GM23338 (cell line): Measurements from ENCODE around the gene BMPR1B. TPM values are rescaled to one million over a fixed set of nuclear protein-coding genes. Genes with fewer than 3 reads are reported as not detected.

ENCODE experiments used
- ATAC-seq: fragments of 200-7000 bp; cut with Tn5 transposase; 3 replicates; pipeline ENCODE4 v1.9.1; 2020
- DNase-seq: peaks from one replicate; pipeline ENCODE4 v3.0.0-alpha.2; 2015; ENCODE audit warnings: low spot score
- H2AFZ ChIP-seq: fragments of 200-600 bp; sonication (generic); 2 replicates; pipeline ENCODE4 v1.8.0; 2016; ENCODE audit warnings: antibody characterized with exemption, mild to moderate bottlenecking, moderate library complexity
- H3F3A ChIP-seq: fragments of 200-600 bp; sonication (generic); replicated peaks from 2 replicates; pipeline ENCODE4 v1.8.0; 2017; ENCODE audit warnings: antibody characterized with exemption, mixed run types, low read depth
- H3K27ac ChIP-seq: fragments of 200-600 bp; sonication (generic); 2 replicates; pipeline ENCODE4 v1.6.1; 2016; ENCODE audit warnings: low read depth
- H3K27me3 ChIP-seq: fragments of 200-600 bp; sonication (generic); 2 replicates; pipeline ENCODE4 v1.8.0; 2016; ENCODE audit warnings: mild to moderate bottlenecking, mixed run types, moderate library complexity; ENCODE audit not compliant: insufficient read depth
- H3K36me3 ChIP-seq: fragments of 200-600 bp; sonication (generic); 2 replicates; pipeline ENCODE4 v1.8.0; 2016; ENCODE audit warnings: mild to moderate bottlenecking; ENCODE audit not compliant: insufficient read depth
- H3K4me1 ChIP-seq: fragments of 200-600 bp; sonication (generic); 2 replicates; pipeline ENCODE4 v1.8.0; 2016; ENCODE audit warnings: mild to moderate bottlenecking, moderate library complexity; ENCODE audit not compliant: insufficient read depth
- H3K4me2 ChIP-seq: fragments of 200-600 bp; sonication (generic); 2 replicates; pipeline ENCODE4 v1.7.1; 2017; ENCODE audit warnings: mixed run types
- H3K4me3 ChIP-seq: fragments of 200-600 bp; sonication (generic); 2 replicates; pipeline ENCODE4 v1.6.1; 2016; ENCODE audit warnings: mixed run types
- H3K79me2 ChIP-seq: fragments of 200-600 bp; sonication (generic); replicated peaks from 2 replicates; pipeline ENCODE4 v1.8.0; 2017; ENCODE audit warnings: mild to moderate bottlenecking; ENCODE audit not compliant: insufficient read depth
- H3K9me2 ChIP-seq: fragments of 200-600 bp; sonication (generic); 2 replicates; pipeline ENCODE4 v1.8.0; 2017; ENCODE audit not compliant: insufficient read depth
- H4K20me1 ChIP-seq: fragments of 200-600 bp; sonication (generic); replicated peaks from 2 replicates; pipeline ENCODE4 v1.8.0; 2017; ENCODE audit warnings: mild to moderate bottlenecking; ENCODE audit not compliant: insufficient read depth
- H3K27ac Mint-ChIP-seq: 2 replicates; pipeline ENCODE4 v1.8.0; 2020; ENCODE audit warnings: inconsistent platforms, mild to moderate bottlenecking, moderate library complexity, mixed read lengths
- H3K27me3 Mint-ChIP-seq: 3 replicates; pipeline ENCODE4 v1.8.0; 2022; ENCODE audit warnings: low read depth, mild to moderate bottlenecking, moderate library complexity, mixed read lengths, inconsistent platforms; ENCODE audit not compliant: insufficient read depth, poor library complexity
- H3K36me3 Mint-ChIP-seq: 3 replicates; pipeline ENCODE4 v1.8.0; 2021; ENCODE audit warnings: low read depth, mild to moderate bottlenecking, inconsistent platforms, moderate library complexity, mixed read lengths
- H3K4me1 Mint-ChIP-seq: 3 replicates; pipeline ENCODE4 v1.8.0; 2020; ENCODE audit warnings: mild to moderate bottlenecking, inconsistent platforms, mixed read lengths
- H3K4me3 Mint-ChIP-seq: 3 replicates; pipeline ENCODE4 v1.8.0; 2021; ENCODE audit warnings: moderate library complexity, mild to moderate bottlenecking, inconsistent platforms, mixed read lengths
- H3K9me3 Mint-ChIP-seq: 3 replicates; pipeline ENCODE4 v1.8.0; 2020; ENCODE audit warnings: moderate library complexity, mild to moderate bottlenecking, inconsistent platforms, mixed read lengths
- STAT1 ChIP-seq: IDR thresholded peaks from one replicate; pipeline ENCODE4 v1.6.1; 2016; ENCODE audit warnings: antibody characterized with exemption; ENCODE audit not compliant: unreplicated experiment
- ZNF331 ChIP-seq: fragments of 250-450 bp; sonication (Bioruptor Pico); IDR thresholded peaks from 2 replicates; pipeline ENCODE4 v1.5.0; 2020; ENCODE audit warnings: low read depth, mild to moderate bottlenecking, moderate library complexity
- polyA plus RNA-seq: library from polyadenylated mRNA; unstranded; fragments of >200 nt; fragmentation: Nextera tagmentation; extraction: Ambion mirVana; gene quantifications from 2 replicates; pipeline ENCODE4 v1.2.1, GENCODE V29; 2016
- total RNA-seq: library from RNA; depleted of rRNA; stranded (reverse); fragments of >200 nt; shearing (Covaris generic); gene quantifications from 2 replicates; pipeline ENCODE4 v1.2.3, GENCODE V29; 2014
- TF ChIP-seq, protein P1 (sequence below), 2 experiments: fragments of 200-600 bp in 1 of 2; sonication (generic) in 1 of 2; conservative IDR thresholded peaks; 2 replicates each; pipeline versions ENCODE4 v1.5.1 to v1.6.1; 2016 to 2017; ENCODE audit warnings: antibody characterized with exemption in 2 of 2, low read depth in 2 of 2, mild to moderate bottlenecking in 2 of 2, moderate library complexity in 1 of 2
- TF ChIP-seq, protein P2 (sequence below): IDR thresholded peaks from one replicate; pipeline ENCODE4 v1.6.1; 2018; ENCODE audit warnings: antibody characterized with exemption; ENCODE audit not compliant: unreplicated experiment
- TF ChIP-seq, protein P3 (sequence below): fragments of 250-450 bp; sonication (Bioruptor Pico); IDR thresholded peaks from 2 replicates; pipeline ENCODE4 v1.5.0; 2020; ENCODE audit warnings: mild to moderate bottlenecking, moderate library complexity

The BMPR1B gene
- total and polyA plus RNA-seq, 2 experiments from 2014 or later, result 0.48 to 1.0 TPM

GRCh38 chr4:95190751-95191436 lies 433.1 kb downstream of the BMPR1B start:
- Histone ChIP-seq H4K20me1 (no peaks in the 10 kb centered on the region; the same call in 1 of the 2 replicates), H3F3A (no peaks in the 10 kb centered on the region), H3K79me2 (no peaks in the 10 kb centered on the region), H3K27ac (no peak overlapping the region), H3K9me2 (no peaks in the 10 kb centered on the region), H3K4me2 (no peak overlapping the region), H3K27me3 (no peaks in the 10 kb centered on the region), H3K4me1 (no peaks in the 10 kb centered on the region), H2AFZ (0 out of 2 replicates have a peak overlapping the region, but pooled peaks have one; percentile 18), H3K4me3 (no peak overlapping the region), H3K36me3 (no peaks in the 10 kb centered on the region)
- DNase-seq, result no peak
- Mint-ChIP-seq H3K4me3 (no peak overlapping the region), H3K27ac (no peak overlapping the region), H3K4me1 (peaks cover 6% of the 10 kb centered on the region), H3K36me3 (no peaks in the 10 kb centered on the region), H3K27me3 (peaks cover 12% of the 10 kb centered on the region), H3K9me3 (no peaks in the 10 kb centered on the region)
- TF ChIP-seq, protein P1, sequence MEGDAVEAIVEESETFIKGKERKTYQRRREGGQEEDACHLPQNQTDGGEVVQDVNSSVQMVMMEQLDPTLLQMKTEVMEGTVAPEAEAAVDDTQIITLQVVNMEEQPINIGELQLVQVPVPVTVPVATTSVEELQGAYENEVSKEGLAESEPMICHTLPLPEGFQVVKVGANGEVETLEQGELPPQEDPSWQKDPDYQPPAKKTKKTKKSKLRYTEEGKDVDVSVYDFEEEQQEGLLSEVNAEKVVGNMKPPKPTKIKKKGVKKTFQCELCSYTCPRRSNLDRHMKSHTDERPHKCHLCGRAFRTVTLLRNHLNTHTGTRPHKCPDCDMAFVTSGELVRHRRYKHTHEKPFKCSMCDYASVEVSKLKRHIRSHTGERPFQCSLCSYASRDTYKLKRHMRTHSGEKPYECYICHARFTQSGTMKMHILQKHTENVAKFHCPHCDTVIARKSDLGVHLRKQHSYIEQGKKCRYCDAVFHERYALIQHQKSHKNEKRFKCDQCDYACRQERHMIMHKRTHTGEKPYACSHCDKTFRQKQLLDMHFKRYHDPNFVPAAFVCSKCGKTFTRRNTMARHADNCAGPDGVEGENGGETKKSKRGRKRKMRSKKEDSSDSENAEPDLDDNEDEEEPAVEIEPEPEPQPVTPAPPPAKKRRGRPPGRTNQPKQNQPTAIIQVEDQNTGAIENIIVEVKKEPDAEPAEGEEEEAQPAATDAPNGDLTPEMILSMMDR (conservative IDR thresholded peaks at IDR 0.05; ENCODE audit: low read depth in 2 of 2), result no peak
- TF ChIP-seq, protein P2, sequence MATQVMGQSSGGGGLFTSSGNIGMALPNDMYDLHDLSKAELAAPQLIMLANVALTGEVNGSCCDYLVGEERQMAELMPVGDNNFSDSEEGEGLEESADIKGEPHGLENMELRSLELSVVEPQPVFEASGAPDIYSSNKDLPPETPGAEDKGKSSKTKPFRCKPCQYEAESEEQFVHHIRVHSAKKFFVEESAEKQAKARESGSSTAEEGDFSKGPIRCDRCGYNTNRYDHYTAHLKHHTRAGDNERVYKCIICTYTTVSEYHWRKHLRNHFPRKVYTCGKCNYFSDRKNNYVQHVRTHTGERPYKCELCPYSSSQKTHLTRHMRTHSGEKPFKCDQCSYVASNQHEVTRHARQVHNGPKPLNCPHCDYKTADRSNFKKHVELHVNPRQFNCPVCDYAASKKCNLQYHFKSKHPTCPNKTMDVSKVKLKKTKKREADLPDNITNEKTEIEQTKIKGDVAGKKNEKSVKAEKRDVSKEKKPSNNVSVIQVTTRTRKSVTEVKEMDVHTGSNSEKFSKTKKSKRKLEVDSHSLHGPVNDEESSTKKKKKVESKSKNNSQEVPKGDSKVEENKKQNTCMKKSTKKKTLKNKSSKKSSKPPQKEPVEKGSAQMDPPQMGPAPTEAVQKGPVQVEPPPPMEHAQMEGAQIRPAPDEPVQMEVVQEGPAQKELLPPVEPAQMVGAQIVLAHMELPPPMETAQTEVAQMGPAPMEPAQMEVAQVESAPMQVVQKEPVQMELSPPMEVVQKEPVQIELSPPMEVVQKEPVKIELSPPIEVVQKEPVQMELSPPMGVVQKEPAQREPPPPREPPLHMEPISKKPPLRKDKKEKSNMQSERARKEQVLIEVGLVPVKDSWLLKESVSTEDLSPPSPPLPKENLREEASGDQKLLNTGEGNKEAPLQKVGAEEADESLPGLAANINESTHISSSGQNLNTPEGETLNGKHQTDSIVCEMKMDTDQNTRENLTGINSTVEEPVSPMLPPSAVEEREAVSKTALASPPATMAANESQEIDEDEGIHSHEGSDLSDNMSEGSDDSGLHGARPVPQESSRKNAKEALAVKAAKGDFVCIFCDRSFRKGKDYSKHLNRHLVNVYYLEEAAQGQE, result no peak
- TF ChIP-seq, protein P3, sequence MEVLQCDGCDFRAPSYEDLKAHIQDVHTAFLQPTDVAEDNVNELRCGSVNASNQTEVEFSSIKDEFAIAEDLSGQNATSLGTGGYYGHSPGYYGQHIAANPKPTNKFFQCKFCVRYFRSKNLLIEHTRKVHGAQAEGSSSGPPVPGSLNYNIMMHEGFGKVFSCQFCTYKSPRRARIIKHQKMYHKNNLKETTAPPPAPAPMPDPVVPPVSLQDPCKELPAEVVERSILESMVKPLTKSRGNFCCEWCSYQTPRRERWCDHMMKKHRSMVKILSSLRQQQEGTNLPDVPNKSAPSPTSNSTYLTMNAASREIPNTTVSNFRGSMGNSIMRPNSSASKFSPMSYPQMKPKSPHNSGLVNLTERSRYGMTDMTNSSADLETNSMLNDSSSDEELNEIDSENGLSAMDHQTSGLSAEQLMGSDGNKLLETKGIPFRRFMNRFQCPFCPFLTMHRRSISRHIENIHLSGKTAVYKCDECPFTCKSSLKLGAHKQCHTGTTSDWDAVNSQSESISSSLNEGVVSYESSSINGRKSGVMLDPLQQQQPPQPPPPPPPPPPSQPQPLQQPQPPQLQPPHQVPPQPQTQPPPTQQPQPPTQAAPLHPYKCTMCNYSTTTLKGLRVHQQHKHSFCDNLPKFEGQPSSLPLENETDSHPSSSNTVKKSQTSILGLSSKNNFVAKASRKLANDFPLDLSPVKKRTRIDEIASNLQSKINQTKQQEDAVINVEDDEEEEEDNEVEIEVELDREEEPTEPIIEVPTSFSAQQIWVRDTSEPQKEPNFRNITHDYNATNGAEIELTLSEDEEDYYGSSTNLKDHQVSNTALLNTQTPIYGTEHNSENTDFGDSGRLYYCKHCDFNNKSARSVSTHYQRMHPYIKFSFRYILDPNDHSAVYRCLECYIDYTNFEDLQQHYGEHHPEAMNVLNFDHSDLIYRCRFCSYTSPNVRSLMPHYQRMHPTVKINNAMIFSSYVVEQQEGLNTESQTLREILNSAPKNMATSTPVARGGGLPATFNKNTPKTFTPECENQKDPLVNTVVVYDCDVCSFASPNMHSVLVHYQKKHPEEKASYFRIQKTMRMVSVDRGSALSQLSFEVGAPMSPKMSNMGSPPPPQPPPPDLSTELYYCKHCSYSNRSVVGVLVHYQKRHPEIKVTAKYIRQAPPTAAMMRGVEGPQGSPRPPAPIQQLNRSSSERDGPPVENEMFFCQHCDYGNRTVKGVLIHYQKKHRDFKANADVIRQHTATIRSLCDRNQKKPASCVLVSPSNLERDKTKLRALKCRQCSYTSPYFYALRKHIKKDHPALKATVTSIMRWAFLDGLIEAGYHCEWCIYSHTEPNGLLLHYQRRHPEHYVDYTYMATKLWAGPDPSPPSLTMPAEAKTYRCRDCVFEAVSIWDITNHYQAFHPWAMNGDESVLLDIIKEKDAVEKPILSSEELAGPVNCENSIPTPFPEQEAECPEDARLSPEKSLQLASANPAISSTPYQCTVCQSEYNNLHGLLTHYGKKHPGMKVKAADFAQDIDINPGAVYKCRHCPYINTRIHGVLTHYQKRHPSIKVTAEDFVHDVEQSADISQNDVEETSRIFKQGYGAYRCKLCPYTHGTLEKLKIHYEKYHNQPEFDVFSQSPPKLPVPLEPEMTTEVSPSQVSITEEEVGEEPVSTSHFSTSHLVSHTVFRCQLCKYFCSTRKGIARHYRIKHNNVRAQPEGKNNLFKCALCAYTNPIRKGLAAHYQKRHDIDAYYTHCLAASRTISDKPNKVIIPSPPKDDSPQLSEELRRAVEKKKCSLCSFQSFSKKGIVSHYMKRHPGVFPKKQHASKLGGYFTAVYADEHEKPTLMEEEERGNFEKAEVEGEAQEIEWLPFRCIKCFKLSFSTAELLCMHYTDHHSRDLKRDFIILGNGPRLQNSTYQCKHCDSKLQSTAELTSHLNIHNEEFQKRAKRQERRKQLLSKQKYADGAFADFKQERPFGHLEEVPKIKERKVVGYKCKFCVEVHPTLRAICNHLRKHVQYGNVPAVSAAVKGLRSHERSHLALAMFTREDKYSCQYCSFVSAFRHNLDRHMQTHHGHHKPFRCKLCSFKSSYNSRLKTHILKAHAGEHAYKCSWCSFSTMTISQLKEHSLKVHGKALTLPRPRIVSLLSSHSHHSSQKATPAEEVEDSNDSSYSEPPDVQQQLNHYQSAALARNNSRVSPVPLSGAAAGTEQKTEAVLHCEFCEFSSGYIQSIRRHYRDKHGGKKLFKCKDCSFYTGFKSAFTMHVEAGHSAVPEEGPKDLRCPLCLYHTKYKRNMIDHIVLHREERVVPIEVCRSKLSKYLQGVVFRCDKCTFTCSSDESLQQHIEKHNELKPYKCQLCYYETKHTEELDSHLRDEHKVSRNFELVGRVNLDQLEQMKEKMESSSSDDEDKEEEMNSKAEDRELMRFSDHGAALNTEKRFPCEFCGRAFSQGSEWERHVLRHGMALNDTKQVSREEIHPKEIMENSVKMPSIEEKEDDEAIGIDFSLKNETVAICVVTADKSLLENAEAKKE (CRISPR knock-in tag), result no peak
- TF ChIP-seq STAT1, result no peak
- TF ChIP-seq ZNF331 (CRISPR knock-in tag), result no peak
- peak; percentile 39; the same call in 1 of the 3 replicates for ATAC-seq
